GM23338 (cell line): ENCODE data around the gene NDUFAB1. TPM values are rescaled to one million over a fixed set of nuclear protein-coding genes. Genes with fewer than 3 reads are reported as not detected.

Source experiments
- ATAC-seq: fragments of 200-7000 bp; cut with Tn5 transposase; 3 replicates; pipeline ENCODE4 v1.9.1; 2020
- DNase-seq: peaks from one replicate; pipeline ENCODE4 v3.0.0-alpha.2; 2015; ENCODE audit warnings: low spot score
- H2AFZ ChIP-seq: fragments of 200-600 bp; sonication (generic); 2 replicates; pipeline ENCODE4 v1.8.0; 2016; ENCODE audit warnings: antibody characterized with exemption, mild to moderate bottlenecking, moderate library complexity
- H3F3A ChIP-seq: fragments of 200-600 bp; sonication (generic); replicated peaks from 2 replicates; pipeline ENCODE4 v1.8.0; 2017; ENCODE audit warnings: antibody characterized with exemption, mixed run types, low read depth
- H3K27ac ChIP-seq: fragments of 200-600 bp; sonication (generic); 2 replicates; pipeline ENCODE4 v1.6.1; 2016; ENCODE audit warnings: low read depth
- H3K27me3 ChIP-seq: fragments of 200-600 bp; sonication (generic); 2 replicates; pipeline ENCODE4 v1.8.0; 2016; ENCODE audit warnings: mild to moderate bottlenecking, mixed run types, moderate library complexity; ENCODE audit not compliant: insufficient read depth
- H3K36me3 ChIP-seq: fragments of 200-600 bp; sonication (generic); 2 replicates; pipeline ENCODE4 v1.8.0; 2016; ENCODE audit warnings: mild to moderate bottlenecking; ENCODE audit not compliant: insufficient read depth
- H3K4me1 ChIP-seq: fragments of 200-600 bp; sonication (generic); 2 replicates; pipeline ENCODE4 v1.8.0; 2016; ENCODE audit warnings: mild to moderate bottlenecking, moderate library complexity; ENCODE audit not compliant: insufficient read depth
- H3K4me2 ChIP-seq: fragments of 200-600 bp; sonication (generic); 2 replicates; pipeline ENCODE4 v1.7.1; 2017; ENCODE audit warnings: mixed run types
- H3K4me3 ChIP-seq: fragments of 200-600 bp; sonication (generic); 2 replicates; pipeline ENCODE4 v1.6.1; 2016; ENCODE audit warnings: mixed run types
- H3K79me2 ChIP-seq: fragments of 200-600 bp; sonication (generic); replicated peaks from 2 replicates; pipeline ENCODE4 v1.8.0; 2017; ENCODE audit warnings: mild to moderate bottlenecking; ENCODE audit not compliant: insufficient read depth
- H3K9me2 ChIP-seq: fragments of 200-600 bp; sonication (generic); 2 replicates; pipeline ENCODE4 v1.8.0; 2017; ENCODE audit not compliant: insufficient read depth
- H4K20me1 ChIP-seq: fragments of 200-600 bp; sonication (generic); replicated peaks from 2 replicates; pipeline ENCODE4 v1.8.0; 2017; ENCODE audit warnings: mild to moderate bottlenecking; ENCODE audit not compliant: insufficient read depth
- H3K27ac Mint-ChIP-seq: 2 replicates; pipeline ENCODE4 v1.8.0; 2020; ENCODE audit warnings: inconsistent platforms, mild to moderate bottlenecking, moderate library complexity, mixed read lengths
- H3K27me3 Mint-ChIP-seq: 3 replicates; pipeline ENCODE4 v1.8.0; 2022; ENCODE audit warnings: low read depth, mild to moderate bottlenecking, moderate library complexity, mixed read lengths, inconsistent platforms; ENCODE audit not compliant: insufficient read depth, poor library complexity
- H3K36me3 Mint-ChIP-seq: 3 replicates; pipeline ENCODE4 v1.8.0; 2021; ENCODE audit warnings: low read depth, mild to moderate bottlenecking, inconsistent platforms, moderate library complexity, mixed read lengths
- H3K4me1 Mint-ChIP-seq: 3 replicates; pipeline ENCODE4 v1.8.0; 2020; ENCODE audit warnings: mild to moderate bottlenecking, inconsistent platforms, mixed read lengths
- H3K4me3 Mint-ChIP-seq: 3 replicates; pipeline ENCODE4 v1.8.0; 2021; ENCODE audit warnings: moderate library complexity, mild to moderate bottlenecking, inconsistent platforms, mixed read lengths
- H3K9me3 Mint-ChIP-seq: 3 replicates; pipeline ENCODE4 v1.8.0; 2020; ENCODE audit warnings: moderate library complexity, mild to moderate bottlenecking, inconsistent platforms, mixed read lengths
- CREB1 ChIP-seq: fragments of 250-450 bp; sonication (Bioruptor Pico); IDR thresholded peaks from 2 replicates; pipeline ENCODE4 v1.5.0; 2020; ENCODE audit warnings: low read depth, mild to moderate bottlenecking, moderate library complexity
- CTCF ChIP-seq, 2 experiments: fragments of 200-600 bp in 1 of 2; sonication (generic) in 1 of 2; conservative IDR thresholded peaks; 2 replicates each; pipeline versions ENCODE4 v1.5.1 to v1.6.1; 2016 to 2017; ENCODE audit warnings: antibody characterized with exemption in 2 of 2, low read depth in 2 of 2, mild to moderate bottlenecking in 2 of 2, moderate library complexity in 1 of 2
- EZH2 ChIP-seq: fragments of 200-600 bp; sonication (generic); IDR thresholded peaks from one replicate; pipeline ENCODE4 v1.8.0; 2017; ENCODE audit warnings: antibody characterized with exemption, mild to moderate bottlenecking, low read depth; ENCODE audit not compliant: unreplicated experiment
- EZH2phosphoT487 ChIP-seq: fragments of 200-600 bp; sonication (generic); IDR thresholded peaks from one replicate; pipeline ENCODE4 v1.8.1; 2018; ENCODE audit warnings: antibody characterized with exemption; ENCODE audit not compliant: unreplicated experiment
- JUNB ChIP-seq: IDR thresholded peaks from one replicate; pipeline ENCODE4 v1.6.1; 2016; ENCODE audit warnings: antibody characterized with exemption; ENCODE audit not compliant: unreplicated experiment
- NANOG ChIP-seq: IDR thresholded peaks from 2 replicates; pipeline ENCODE4 v1.6.1; 2016; ENCODE audit warnings: antibody characterized with exemption, borderline replicate concordance
- POLR2AphosphoS5 ChIP-seq: IDR thresholded peaks from 2 replicates; pipeline ENCODE4 v1.6.1; 2016; ENCODE audit warnings: antibody characterized with exemption, low read depth
- STAT1 ChIP-seq: IDR thresholded peaks from one replicate; pipeline ENCODE4 v1.6.1; 2016; ENCODE audit warnings: antibody characterized with exemption; ENCODE audit not compliant: unreplicated experiment
- ZNF114 ChIP-seq: fragments of 250-450 bp; sonication (Bioruptor Pico); IDR thresholded peaks from 2 replicates; pipeline ENCODE4 v1.5.0; 2020; ENCODE audit warnings: mild to moderate bottlenecking, moderate library complexity
- ZNF331 ChIP-seq: fragments of 250-450 bp; sonication (Bioruptor Pico); IDR thresholded peaks from 2 replicates; pipeline ENCODE4 v1.5.0; 2020; ENCODE audit warnings: low read depth, mild to moderate bottlenecking, moderate library complexity
- ZNF462 ChIP-seq: fragments of 250-450 bp; sonication (Bioruptor Pico); IDR thresholded peaks from 2 replicates; pipeline ENCODE4 v1.5.0; 2020; ENCODE audit warnings: mild to moderate bottlenecking, moderate library complexity
- polyA plus RNA-seq: library from polyadenylated mRNA; unstranded; fragments of >200 nt; fragmentation: Nextera tagmentation; extraction: Ambion mirVana; gene quantifications from 2 replicates; pipeline ENCODE4 v1.2.1, GENCODE V29; 2016
- total RNA-seq: library from RNA; depleted of rRNA; stranded (reverse); fragments of >200 nt; shearing (Covaris generic); gene quantifications from 2 replicates; pipeline ENCODE4 v1.2.3, GENCODE V29; 2014

The NDUFAB1 gene
- total and polyA plus RNA-seq, 2 experiments from 2014 or later = 136 to 477 TPM

DNA sequence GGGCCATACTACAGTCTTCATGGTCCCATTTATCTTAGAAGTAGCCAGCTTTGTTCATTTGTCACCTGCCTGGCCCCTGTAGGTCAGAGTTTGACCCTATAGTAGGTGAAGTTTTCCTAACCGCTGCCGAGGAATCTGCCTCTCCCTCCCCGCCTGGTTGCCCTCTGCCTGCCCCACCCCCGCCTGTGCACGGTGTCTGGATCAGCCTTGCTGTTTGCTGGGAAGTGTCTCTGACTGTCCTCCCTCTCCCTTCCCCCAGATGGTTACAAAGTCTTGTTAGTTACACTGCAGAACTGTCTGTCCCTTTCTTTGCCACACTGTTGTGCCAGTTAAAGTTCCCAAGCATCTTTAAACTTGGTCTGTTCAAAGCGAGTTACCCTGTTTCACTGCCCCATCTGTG is 32.9 kb downstream of the NDUFAB1 start (continued):
- no peak for TF ChIP-seq ZNF462 (CRISPR knock-in tag)
- TF ChIP-seq CREB1 = no peak
- TF ChIP-seq EZH2phosphoT487 = no peak
- no peak for TF ChIP-seq STAT1
- no peak for TF ChIP-seq POLR2AphosphoS5
- no peak for TF ChIP-seq ZNF114 (CRISPR knock-in tag)
- TF ChIP-seq EZH2 = no peak

DNA sequence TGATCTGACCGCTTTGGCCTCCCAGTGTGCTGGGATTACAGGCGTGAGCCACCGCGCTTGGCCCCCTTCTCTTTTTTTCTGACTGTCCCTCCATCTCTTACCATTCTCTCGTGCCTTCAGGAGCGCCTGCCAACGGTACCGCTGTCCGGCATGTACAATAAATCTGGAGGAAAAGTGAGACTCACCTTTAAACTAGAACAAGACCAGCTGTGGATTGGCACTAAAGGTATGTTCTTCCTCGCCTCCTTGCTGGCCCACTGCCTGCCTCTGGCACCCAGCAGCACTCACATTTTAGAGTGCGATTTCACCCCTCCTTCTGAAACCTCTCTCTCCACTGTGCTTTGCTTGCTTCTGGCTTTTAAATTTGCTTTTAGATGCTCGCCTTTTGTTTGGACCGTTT is 33.6 kb downstream of the NDUFAB1 start:
- Histone ChIP-seq H3K79me2 (peaks cover 54% of the 10 kb centered on the region), H3K4me1 (peaks cover 8% of the 10 kb centered on the region; the same call in 1 of the 2 replicates), H3F3A (peaks cover 11% of the 10 kb centered on the region; the same call in 1 of the 2 replicates), H3K27ac (no peak overlapping the region), H4K20me1 (peaks cover 25% of the 10 kb centered on the region), H3K4me2 (no peak overlapping the region), H2AFZ (no peak overlapping the region), H3K36me3 (peaks cover 63% of the 10 kb centered on the region), H3K27me3 (no peaks in the 10 kb centered on the region), H3K4me3 (no peak overlapping the region), H3K9me2 (no peaks in the 10 kb centered on the region)
- no peak overlapping the region for H3K27ac Mint-ChIP-seq
- H3K36me3 Mint-ChIP-seq = peaks cover 77% of the 10 kb centered on the region
- H3K4me1 Mint-ChIP-seq = peaks cover 5% of the 10 kb centered on the region; the same call in 1 of the 3 replicates
- H3K27me3 Mint-ChIP-seq = peaks cover 3% of the 10 kb centered on the region
- H3K4me3 Mint-ChIP-seq = no peak overlapping the region
- ATAC-seq = no peak
- H3K9me3 Mint-ChIP-seq = no peaks in the 10 kb centered on the region
- DNase-seq = no peak
- TF ChIP-seq EZH2phosphoT487 = no peak
- TF ChIP-seq NANOG = no peak
- no peak for TF ChIP-seq CREB1
- TF ChIP-seq ZNF114 (CRISPR knock-in tag) = no peak
- no peak for TF ChIP-seq JUNB
- TF ChIP-seq POLR2AphosphoS5 = no peak
- TF ChIP-seq EZH2 = no peak
- no peak for TF ChIP-seq ZNF331 (CRISPR knock-in tag)
- TF ChIP-seq CTCF (conservative IDR thresholded peaks at IDR 0.05; ENCODE audit: low read depth in 2 of 2) = no peak
